H9 (cell line): Measurements from ENCODE around the gene NME4. TPM values are rescaled to one million over a fixed set of nuclear protein-coding genes. Genes with fewer than 3 reads are reported as not detected.

Source experiments
- DNase-seq: peaks from one replicate; pipeline ENCODE4 v3.0.0-alpha.2; 2017
- H2AFZ ChIP-seq: one replicate; pipeline ENCODE4 v1.6.1; 2013; ENCODE audit warnings: mild to moderate bottlenecking, low read length, control low read depth, moderate library complexity
- H2AK5ac ChIP-seq: 2 replicates; pipeline ENCODE4 v1.6.1; 2013; ENCODE audit warnings: low read length, control low read depth, mixed read lengths; ENCODE audit not compliant: insufficient read length
- H2BK120ac ChIP-seq: one replicate; pipeline ENCODE4 v1.6.1; 2013; ENCODE audit warnings: low read depth, mild to moderate bottlenecking, low read length, control low read depth, inconsistent platforms; ENCODE audit not compliant: poor library complexity, severe bottlenecking
- H2BK12ac ChIP-seq: 2 replicates; pipeline ENCODE4 v1.6.1; 2013; ENCODE audit warnings: low read length, control low read depth, mixed read lengths, low read depth; ENCODE audit not compliant: insufficient read length
- H2BK15ac ChIP-seq: 2 replicates; pipeline ENCODE4 v1.6.1; 2013; ENCODE audit warnings: low read depth, low read length, control low read depth
- H2BK20ac ChIP-seq: one replicate; pipeline ENCODE4 v1.6.1; 2013; ENCODE audit warnings: low read depth, mild to moderate bottlenecking, low read length, control low read depth, inconsistent platforms; ENCODE audit not compliant: poor library complexity, severe bottlenecking
- H2BK5ac ChIP-seq: 2 replicates; pipeline ENCODE4 v1.6.1; 2013; ENCODE audit warnings: low read length, control low read depth, mixed read lengths; ENCODE audit not compliant: insufficient read length
- H3K14ac ChIP-seq: 2 replicates; pipeline ENCODE4 v1.6.1; 2013; ENCODE audit warnings: low read length, control low read depth; ENCODE audit not compliant: insufficient read depth
- H3K18ac ChIP-seq: 2 replicates; pipeline ENCODE4 v1.6.1; 2013; ENCODE audit warnings: low read depth, mild to moderate bottlenecking, mixed read lengths, low read length, control low read depth; ENCODE audit not compliant: insufficient read length
- H3K23ac ChIP-seq: 2 replicates; pipeline ENCODE4 v1.6.1; 2013; ENCODE audit warnings: low read length, control low read depth, mixed read lengths, low read depth; ENCODE audit not compliant: insufficient read length
- H3K23me2 ChIP-seq: 2 replicates; pipeline ENCODE4 v1.6.1; 2013; ENCODE audit warnings: low read depth, mild to moderate bottlenecking, mixed read lengths, low read length, control low read depth; ENCODE audit not compliant: insufficient read length, poor library complexity, severe bottlenecking
- H3K27ac ChIP-seq: 2 replicates; pipeline ENCODE4 v1.5.1; 2013; ENCODE audit warnings: low read length, control low read depth, mixed read lengths, low read depth; ENCODE audit not compliant: insufficient read length
- H3K27me3 ChIP-seq: 2 replicates; pipeline ENCODE4 v1.6.1; 2013; ENCODE audit warnings: low read length, control low read depth, inconsistent platforms; ENCODE audit not compliant: insufficient read depth
- H3K4ac ChIP-seq: 2 replicates; pipeline ENCODE4 v1.6.1; 2013; ENCODE audit warnings: low read depth, mild to moderate bottlenecking, control low read depth, inconsistent platforms, low read length, moderate library complexity
- H3K4me1 ChIP-seq: 2 replicates; pipeline ENCODE4 v1.6.1; 2013; ENCODE audit warnings: low read length, control low read depth, inconsistent platforms; ENCODE audit not compliant: insufficient read depth
- H3K4me2 ChIP-seq: 2 replicates; pipeline ENCODE4 v1.6.1; 2013; ENCODE audit warnings: low read length, control low read depth, mixed read lengths; ENCODE audit not compliant: insufficient read length, insufficient read depth
- H3K56ac ChIP-seq: 2 replicates; pipeline ENCODE4 v1.6.1; 2013; ENCODE audit warnings: low read depth, mild to moderate bottlenecking, mixed read lengths, low read length, control low read depth; ENCODE audit not compliant: insufficient read length
- H3K79me1 ChIP-seq: 2 replicates; pipeline ENCODE4 v1.6.1; 2013; ENCODE audit warnings: low read depth, mild to moderate bottlenecking, moderate library complexity, low read length, control low read depth, inconsistent platforms; ENCODE audit not compliant: insufficient read depth, poor library complexity, severe bottlenecking
- H3K79me2 ChIP-seq: 2 replicates; pipeline ENCODE4 v1.6.1; 2013; ENCODE audit warnings: low read length, control low read depth, inconsistent platforms; ENCODE audit not compliant: insufficient read depth
- H3K9ac ChIP-seq: 2 replicates; pipeline ENCODE4 v1.6.1; 2013; ENCODE audit warnings: low read length, control low read depth, mixed read lengths; ENCODE audit not compliant: insufficient read length; ENCODE audit errors: extremely low read depth
- H3K9me3 ChIP-seq: one replicate; pipeline ENCODE4 v1.6.1; 2013; ENCODE audit warnings: low read depth, low read length, inconsistent platforms; ENCODE audit not compliant: control insufficient read depth
- H3T11ph ChIP-seq: one replicate; pipeline ENCODE4 v1.6.1; 2013; ENCODE audit warnings: mild to moderate bottlenecking, low read length, control low read depth, inconsistent platforms
- H4K20me1 ChIP-seq: one replicate; pipeline ENCODE4 v1.6.1; 2013; ENCODE audit not compliant: control insufficient read depth, insufficient read length, insufficient read depth
- H4K5ac ChIP-seq: 2 replicates; pipeline ENCODE4 v1.6.1; 2013; ENCODE audit warnings: low read depth, mild to moderate bottlenecking, mixed read lengths, low read length, control low read depth; ENCODE audit not compliant: insufficient read length
- H4K8ac ChIP-seq: replicated peaks from 2 replicates; pipeline ENCODE4 v1.6.1; 2013; ENCODE audit warnings: low read length, control low read depth, mixed read lengths, low read depth; ENCODE audit not compliant: insufficient read length
- H4K91ac ChIP-seq: 2 replicates; pipeline ENCODE4 v1.6.1; 2013; ENCODE audit warnings: low read depth, mild to moderate bottlenecking, moderate library complexity, mixed read lengths, low read length, control low read depth; ENCODE audit not compliant: insufficient read length
- H3K27ac Mint-ChIP-seq, 3 experiments: 2 replicates in 2 of 3; 3 replicates in 1 of 3; pipeline ENCODE4 v1.8.0; 2020 to 2021; ENCODE audit warnings: mixed read lengths in 3 of 3, mild to moderate bottlenecking in 1 of 3, moderate library complexity in 1 of 3
- H3K27me3 Mint-ChIP-seq: 2 replicates; pipeline ENCODE4 v1.8.0; 2021; ENCODE audit warnings: low read depth, mild to moderate bottlenecking, moderate library complexity, mixed read lengths
- H3K36me3 Mint-ChIP-seq, 3 experiments: 2 replicates in 2 of 3; 3 replicates in 1 of 3; pipeline ENCODE4 v1.8.0; 2020 to 2021; ENCODE audit warnings: low read depth in 3 of 3, mixed read lengths in 3 of 3; ENCODE audit not compliant: insufficient read depth in 1 of 3
- H3K4me1 Mint-ChIP-seq, 2 experiments: 2 replicates each; pipeline ENCODE4 v1.8.0; 2020; ENCODE audit warnings: mixed read lengths in 2 of 2
- H3K4me3 Mint-ChIP-seq, 2 experiments: 2 replicates in 1 of 2; 3 replicates in 1 of 2; pipeline ENCODE4 v1.8.0; 2020 to 2021; ENCODE audit warnings: mild to moderate bottlenecking in 2 of 2, mixed read lengths in 2 of 2, moderate library complexity in 1 of 2
- H3K9me3 Mint-ChIP-seq, 2 experiments: 2 replicates in 1 of 2; 3 replicates in 1 of 2; pipeline ENCODE4 v1.8.0; 2020; ENCODE audit warnings: mild to moderate bottlenecking in 2 of 2, mixed read lengths in 2 of 2, moderate library complexity in 1 of 2
- CTCF ChIP-seq: fragments of 200-600 bp; sonication (generic); conservative IDR thresholded peaks from 3 replicates; pipeline ENCODE4 v1.8.0; 2021; ENCODE audit warnings: antibody characterized with exemption, mild to moderate bottlenecking
- WGBS: extraction: QIAGEN DNeasy Blood & Tissue Kit; methylation state at CpG from one replicate; pipeline ENCODE4 v1.1.7; 2013; ENCODE audit warnings: missing lambda C conversion rate, low lambda C conversion rate, mixed read lengths; ENCODE audit not compliant: insufficient read length; ENCODE audit errors: extremely low coverage; 5-methylcytosine and 5-hydroxymethylcytosine counted together
- total RNA-seq: library from RNA; stranded (reverse); gene quantifications from 2 replicates; pipeline ENCODE4 v1.2.1, GENCODE V29; 2021

The NME4 gene
- total RNA-seq, 1 experiment from 2014 or later: 320 TPM

- H3K4ac ChIP-seq: no peak overlapping the region
- no peak overlapping the region for H2BK12ac ChIP-seq
- H2BK20ac ChIP-seq: no peak overlapping the region
- no peak overlapping the region for H3K56ac ChIP-seq
- peak overlapping the region in 1 of 3 experiments; percentile 72; a peak in 1 of 7 replicates for H3K27ac Mint-ChIP-seq
- WGBS: no CpG with 5 or more reads among the region's 12 CpGs
- H4K5ac ChIP-seq: no peak overlapping the region
- H3K4me1 Mint-ChIP-seq: peaks cover 0 to 10% of the 10 kb centered on the region in 2 experiments; a peak in 1 of 4 replicates
- no peak overlapping the region for H3K23ac ChIP-seq
- no peak overlapping the region for H2BK120ac ChIP-seq
- no peaks in the 10 kb centered on the region for H3K27me3 ChIP-seq
- no peak overlapping the region for H2AK5ac ChIP-seq
- no peak overlapping the region for H3K4me3 Mint-ChIP-seq
- H3K14ac ChIP-seq: no peak overlapping the region
- no peak overlapping the region for H3K9ac ChIP-seq
- no peaks in the 10 kb centered on the region for H3K9me3 ChIP-seq
- H3K4me1 ChIP-seq: no peaks in the 10 kb centered on the region
- H3K79me1 ChIP-seq: no peaks in the 10 kb centered on the region
- H3K27ac ChIP-seq: no peak overlapping the region
- no peak overlapping the region for H4K8ac ChIP-seq
- H4K20me1 ChIP-seq: no peaks in the 10 kb centered on the region
- no peak overlapping the region for H3K4me2 ChIP-seq
- no peaks in the 10 kb centered on the region for H3K36me3 Mint-ChIP-seq
- H3K9me3 Mint-ChIP-seq: no peaks in the 10 kb centered on the region
- H3T11ph ChIP-seq: no peak overlapping the region
- DNase-seq: no peak
- no peaks in the 10 kb centered on the region for H3K27me3 Mint-ChIP-seq
- TF ChIP-seq CTCF: no peak
- H3K23me2 ChIP-seq: peaks cover 4% of the 10 kb centered on the region
- H2BK5ac ChIP-seq: no peak overlapping the region
- no peak overlapping the region for H4K91ac ChIP-seq
- no peaks in the 10 kb centered on the region for H3K79me2 ChIP-seq
- no peak overlapping the region for H2AFZ ChIP-seq
- no peak overlapping the region for H2BK15ac ChIP-seq
- no peak overlapping the region for H3K18ac ChIP-seq
Measured at GRCh38 chr16:356741-357140, 40.3 kb upstream of the NME4 start.
